GM11168 (cell line): ENCODE measurements around the gene ZNF827.

Experiments used
- in situ Hi-C: fragments of 300-500 bp; cut with MboI; formaldehyde crosslinking; loops from one replicate; pipeline ENCODE4 v1.12.0; 2022; ENCODE audit warnings: low sequenced_read_pairs; ENCODE audit not compliant: unreplicated experiment

ZNF827 gene

GRCh38 chr4:145934434-145935047, 4.1 kb downstream of the ZNF827 start:
- in situ Hi-C loops: no loop called here

GRCh38 chr4:145933134-145933533, 5.5 kb downstream of the ZNF827 start:
- in situ Hi-C loops: no loop called here

GRCh38 chr4:145931403-145931802, 7.2 kb downstream of the ZNF827 start:
- in situ Hi-C loops: no loop called here

GRCh38 chr4:145930592-145930991, 8.0 kb downstream of the ZNF827 start:
- in situ Hi-C loops: no loop called here

- in situ Hi-C loops: no loop called here
These were observed 9.0 kb downstream of the ZNF827 start for GRCh38 chr4:145929415-145930178.

GRCh38 chr4:145928748-145929147, 9.9 kb downstream of the ZNF827 start:
- in situ Hi-C loops: no loop called here

- in situ Hi-C loops: no loop called here
These were observed 11.6 kb downstream of the ZNF827 start for GRCh38 chr4:145927030-145927429.

- in situ Hi-C loops: no loop called here
These were observed 17.4 kb downstream of the ZNF827 start for GRCh38 chr4:145921231-145921630.

- in situ Hi-C loops: no loop called here
These were observed 18.4 kb downstream of the ZNF827 start for GRCh38 chr4:145920205-145920604.

GRCh38 chr4:145912376-145912775, 26.2 kb downstream of the ZNF827 start:
- in situ Hi-C loops: no loop called here

GRCh38 chr4:145909773-145910172, 28.9 kb downstream of the ZNF827 start:
- in situ Hi-C loops: no loop called here

- in situ Hi-C loops: no loop called here
These were observed 29.3 kb downstream of the ZNF827 start for GRCh38 chr4:145909281-145909715.

GRCh38 chr4:145907812-145908211, 30.8 kb downstream of the ZNF827 start:
- in situ Hi-C loops: no loop called here

- in situ Hi-C loops: no loop called here
These were observed 31.2 kb downstream of the ZNF827 start for GRCh38 chr4:145907390-145907789.

- in situ Hi-C loops: no loop called here
These were observed 34.0 kb downstream of the ZNF827 start for GRCh38 chr4:145904413-145905177.

- in situ Hi-C loops: no loop called here
These were observed 36.1 kb downstream of the ZNF827 start for GRCh38 chr4:145902522-145902921.

- in situ Hi-C loops: no loop called here
These were observed 38.6 kb downstream of the ZNF827 start for GRCh38 chr4:145899886-145900460.

- in situ Hi-C loops: no loop called here
These were observed 39.6 kb downstream of the ZNF827 start for GRCh38 chr4:145898926-145899531.

- in situ Hi-C loops: no loop called here
These were observed 40.2 kb downstream of the ZNF827 start for GRCh38 chr4:145898466-145898865.

GRCh38 chr4:145895056-145895455, 43.6 kb downstream of the ZNF827 start:
- in situ Hi-C loops: no loop called here
